ENCODE results near the gene MIEF1.
A peak's percentile ranks its signal among the peaks of the same experiment; 100 is the strongest.

The MIEF1 gene

GRCh38 chr22:39528681-39529486, 26.8 kb downstream of the MIEF1 start:
- peak; percentile 90 for DNase-seq (ENCODE audit: low spot score)

GRCh38 chr22:39529487-39529851, 27.4 kb downstream of the MIEF1 start:
- no peak for DNase-seq (ENCODE audit: low spot score)

GRCh38 chr22:39530116-39530515, 28.0 kb downstream of the MIEF1 start:
- no peak for DNase-seq (ENCODE audit: low spot score)

GRCh38 chr22:39530692-39531331, 28.7 kb downstream of the MIEF1 start:
- no peak for DNase-seq (ENCODE audit: low spot score)

GRCh38 chr22:39532215-39533073, 30.4 kb downstream of the MIEF1 start, which contains the start of gene RPS19BP1:
Gene RPS19BP1, minus strand, starts transcription at chr22:39532748. Its CDS starts 10 bp downstream, at chr22:39532738.
- DNase-seq (ENCODE audit: low spot score): peak; percentile 99

GRCh38 chr22:39534092-39534506, 32.0 kb downstream of the MIEF1 start:
- DNase-seq (ENCODE audit: low spot score): no peak

GRCh38 chr22:39534591-39535356, 32.7 kb downstream of the MIEF1 start:
- DNase-seq (ENCODE audit: low spot score): no peak

- no peak for DNase-seq (ENCODE audit: low spot score)
These were observed 33.3 kb downstream of the MIEF1 start for GRCh38 chr22:39535357-39535725.

GRCh38 chr22:39535831-39536449, 33.9 kb downstream of the MIEF1 start:
- DNase-seq (ENCODE audit: low spot score): no peak

- DNase-seq (ENCODE audit: low spot score): no peak
These were observed 34.6 kb downstream of the MIEF1 start for GRCh38 chr22:39536711-39537110.

GRCh38 chr22:39537975-39538374, 35.9 kb downstream of the MIEF1 start:
- no peak for DNase-seq (ENCODE audit: low spot score)

GRCh38 chr22:39543095-39543494, 41.0 kb downstream of the MIEF1 start:
- DNase-seq (ENCODE audit: low spot score): no peak

- DNase-seq (ENCODE audit: low spot score): no peak
These were observed 43.6 kb downstream of the MIEF1 start for GRCh38 chr22:39545386-39546365.

GRCh38 chr22:39546889-39547586, 44.9 kb downstream of the MIEF1 start:
- DNase-seq (ENCODE audit: low spot score): peak; percentile 65

GRCh38 chr22:39547587-39547947, 45.5 kb downstream of the MIEF1 start:
- no peak for DNase-seq (ENCODE audit: low spot score)

- no peak for DNase-seq (ENCODE audit: low spot score)
These were observed 51.3 kb downstream of the MIEF1 start for GRCh38 chr22:39553429-39553828.

- no peak for DNase-seq (ENCODE audit: low spot score)
These were observed 52.1 kb downstream of the MIEF1 start for GRCh38 chr22:39554151-39554550.

- DNase-seq (ENCODE audit: low spot score): peak; percentile 36
These were observed 55.1 kb downstream of the MIEF1 start for GRCh38 chr22:39556970-39557841.

Data from putamen (tissue), 1 donor.